DND-41 (cell line): ENCODE results near the gene NFIL3.

Source experiments
- ATAC-seq: fragments of 200-7000 bp; cut with Tn5 transposase; 3 replicates; pipeline ENCODE4 v1.9.1; 2021; ENCODE audit warnings: low read depth; ENCODE audit not compliant: insufficient read depth
- DNase-seq: peaks from one replicate; pipeline ENCODE4 v3.0.0-alpha.2; 2020
- H2AFZ ChIP-seq: 2 replicates; pipeline ENCODE4 v1.6.0; 2012; ENCODE audit warnings: low read depth, low read length
- H3K27ac ChIP-seq: 2 replicates; pipeline ENCODE4 v1.5.1; 2012; ENCODE audit warnings: low read length, inconsistent platforms
- H3K27me3 ChIP-seq: fragments of 200-600 bp; sonication (generic); 2 replicates; pipeline ENCODE4 v1.6.0; 2012; ENCODE audit warnings: low read length, mild to moderate bottlenecking, inconsistent platforms; ENCODE audit not compliant: insufficient read depth, poor library complexity
- H3K36me3 ChIP-seq: 2 replicates; pipeline ENCODE4 v1.5.1; 2012; ENCODE audit warnings: low read length, inconsistent platforms; ENCODE audit not compliant: insufficient read depth
- H3K4me1 ChIP-seq: 2 replicates; pipeline ENCODE4 v1.5.1; 2012; ENCODE audit warnings: mild to moderate bottlenecking, low read length; ENCODE audit not compliant: insufficient read depth
- H3K4me2 ChIP-seq: 2 replicates; pipeline ENCODE4 v1.6.0; 2012; ENCODE audit warnings: mild to moderate bottlenecking, moderate library complexity, low read length, inconsistent platforms; ENCODE audit not compliant: insufficient read depth
- H3K4me3 ChIP-seq, 2 experiments: fragments of 200-600 bp in 1 of 2; shearing (Covaris generic) in 1 of 2; 2 replicates each; pipeline ENCODE4 v1.5.1; 2012 to 2016; ENCODE audit warnings: inconsistent platforms in 2 of 2, low read length in 2 of 2, mild to moderate bottlenecking in 2 of 2, low read depth in 1 of 2, moderate library complexity in 1 of 2
- H3K79me2 ChIP-seq: 2 replicates; pipeline ENCODE4 v1.6.0; 2012; ENCODE audit warnings: low read length, inconsistent platforms; ENCODE audit not compliant: insufficient read depth
- H3K9ac ChIP-seq: 2 replicates; pipeline ENCODE4 v1.6.0; 2012; ENCODE audit warnings: low read depth, mild to moderate bottlenecking, inconsistent platforms, low read length, moderate library complexity
- H3K9me3 ChIP-seq: 2 replicates; pipeline ENCODE4 v1.5.1; 2012; ENCODE audit warnings: low read length, moderate library complexity, mild to moderate bottlenecking, inconsistent platforms; ENCODE audit not compliant: insufficient read depth, severe bottlenecking
- H4K20me1 ChIP-seq: 2 replicates; pipeline ENCODE4 v1.6.0; 2012; ENCODE audit warnings: low read length; ENCODE audit not compliant: insufficient read depth
- EZH2 ChIP-seq: IDR thresholded peaks from 3 replicates; pipeline ENCODE4 v1.6.1; 2012; ENCODE audit warnings: borderline replicate concordance, low read depth, mild to moderate bottlenecking, moderate library complexity, low read length, inconsistent platforms; ENCODE audit not compliant: severe bottlenecking
- TF ChIP-seq, protein P1 (sequence below): IDR thresholded peaks from 2 replicates; pipeline ENCODE4 v1.5.1; 2012; ENCODE audit warnings: borderline replicate concordance, low read length, moderate library complexity, mild to moderate bottlenecking; ENCODE audit not compliant: poor library complexity, severe bottlenecking; ENCODE audit errors: extremely low read depth

The NFIL3 gene

DNA sequence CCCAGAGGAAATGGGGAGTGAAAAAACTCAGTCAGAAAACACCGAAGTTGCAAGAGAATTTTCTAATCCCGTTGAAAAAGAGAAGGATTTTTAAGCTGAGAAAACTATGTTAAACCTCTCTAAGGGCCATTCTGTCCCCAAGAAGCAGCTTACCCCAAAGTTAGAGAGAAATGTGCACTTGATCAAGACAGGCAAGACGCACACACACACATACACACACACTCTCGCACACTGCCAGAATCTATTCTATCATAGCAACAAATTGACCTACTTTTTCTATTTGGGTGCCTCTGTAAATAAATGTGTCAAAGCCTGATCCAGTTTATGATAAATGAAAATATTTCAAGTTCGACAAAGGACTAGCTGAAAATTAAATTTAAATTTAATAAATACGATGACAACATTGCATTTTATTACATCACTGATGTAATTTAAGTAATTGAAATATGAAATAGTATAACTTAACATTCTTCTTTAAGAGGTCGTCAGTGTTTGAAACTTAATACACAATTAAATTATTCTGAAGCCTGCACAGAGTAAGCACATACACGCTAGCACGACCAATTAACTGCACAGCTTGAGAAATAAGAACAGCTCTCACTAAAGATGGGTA lies 5.9 kb downstream of the NFIL3 start:
- no peak for TF ChIP-seq EZH2
- TF ChIP-seq, protein P1, sequence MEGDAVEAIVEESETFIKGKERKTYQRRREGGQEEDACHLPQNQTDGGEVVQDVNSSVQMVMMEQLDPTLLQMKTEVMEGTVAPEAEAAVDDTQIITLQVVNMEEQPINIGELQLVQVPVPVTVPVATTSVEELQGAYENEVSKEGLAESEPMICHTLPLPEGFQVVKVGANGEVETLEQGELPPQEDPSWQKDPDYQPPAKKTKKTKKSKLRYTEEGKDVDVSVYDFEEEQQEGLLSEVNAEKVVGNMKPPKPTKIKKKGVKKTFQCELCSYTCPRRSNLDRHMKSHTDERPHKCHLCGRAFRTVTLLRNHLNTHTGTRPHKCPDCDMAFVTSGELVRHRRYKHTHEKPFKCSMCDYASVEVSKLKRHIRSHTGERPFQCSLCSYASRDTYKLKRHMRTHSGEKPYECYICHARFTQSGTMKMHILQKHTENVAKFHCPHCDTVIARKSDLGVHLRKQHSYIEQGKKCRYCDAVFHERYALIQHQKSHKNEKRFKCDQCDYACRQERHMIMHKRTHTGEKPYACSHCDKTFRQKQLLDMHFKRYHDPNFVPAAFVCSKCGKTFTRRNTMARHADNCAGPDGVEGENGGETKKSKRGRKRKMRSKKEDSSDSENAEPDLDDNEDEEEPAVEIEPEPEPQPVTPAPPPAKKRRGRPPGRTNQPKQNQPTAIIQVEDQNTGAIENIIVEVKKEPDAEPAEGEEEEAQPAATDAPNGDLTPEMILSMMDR = no peak
- no peak overlapping the region for H3K27ac ChIP-seq
- H4K20me1 ChIP-seq = peaks cover 11% of the 10 kb centered on the region; the same call in 1 of the 2 replicates
- no peak overlapping the region for H3K4me3 ChIP-seq
- no peak overlapping the region for H3K4me2 ChIP-seq
- H3K27me3 ChIP-seq = no peaks in the 10 kb centered on the region
- H3K9me3 ChIP-seq = no peaks in the 10 kb centered on the region
- no peak for ATAC-seq
- no peak overlapping the region for H3K9ac ChIP-seq
- peaks cover 10% of the 10 kb centered on the region for H3K4me1 ChIP-seq
- DNase-seq = no peak
- H3K36me3 ChIP-seq = no peaks in the 10 kb centered on the region
- peaks cover 14% of the 10 kb centered on the region; the same call in 1 of the 2 replicates for H3K79me2 ChIP-seq
- H2AFZ ChIP-seq = no peak overlapping the region

DNA sequence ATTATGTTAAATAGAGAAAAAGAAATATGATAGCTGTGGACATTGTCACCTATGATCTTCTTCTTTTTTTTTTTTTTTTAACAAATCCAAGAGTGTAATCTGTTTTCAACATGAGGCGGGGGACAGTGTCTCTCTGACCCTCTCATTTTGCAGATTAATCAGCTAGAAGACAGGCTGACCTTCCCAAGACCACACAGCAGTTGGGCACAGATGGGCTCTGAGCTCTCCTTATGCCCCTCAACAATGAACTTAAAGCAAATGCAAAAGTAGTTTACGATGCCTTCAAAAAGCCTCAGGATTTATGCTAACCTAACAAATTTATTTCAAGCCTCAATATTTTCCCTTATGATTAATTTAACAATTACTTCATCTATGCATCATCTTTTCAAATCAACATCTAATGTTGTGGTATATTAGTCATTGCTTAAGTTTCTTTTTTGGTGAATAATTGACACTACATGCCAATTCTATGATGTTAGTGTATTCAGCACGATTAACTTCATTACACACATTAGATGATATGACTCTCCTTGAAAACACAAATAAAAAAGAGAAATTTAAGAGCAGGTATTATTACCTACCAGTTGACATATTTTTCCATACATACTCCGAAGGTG lies 7.4 kb downstream of the NFIL3 start:
- Histone ChIP-seq H3K27ac (no peak overlapping the region), H3K9ac (no peak overlapping the region), H4K20me1 (peaks cover 4% of the 10 kb centered on the region; the same call in 1 of the 2 replicates), H3K9me3 (no peaks in the 10 kb centered on the region), H3K4me3 (no peak overlapping the region), H3K36me3 (no peaks in the 10 kb centered on the region), H3K79me2 (peaks cover 2% of the 10 kb centered on the region; the same call in 1 of the 2 replicates), H3K27me3 (no peaks in the 10 kb centered on the region), H3K4me1 (no peaks in the 10 kb centered on the region), H3K4me2 (no peak overlapping the region), H2AFZ (no peak overlapping the region)
- no peak for TF ChIP-seq EZH2
- TF ChIP-seq, protein P1 = no peak
- DNase-seq (no peak), ATAC-seq (no peak)

DNA sequence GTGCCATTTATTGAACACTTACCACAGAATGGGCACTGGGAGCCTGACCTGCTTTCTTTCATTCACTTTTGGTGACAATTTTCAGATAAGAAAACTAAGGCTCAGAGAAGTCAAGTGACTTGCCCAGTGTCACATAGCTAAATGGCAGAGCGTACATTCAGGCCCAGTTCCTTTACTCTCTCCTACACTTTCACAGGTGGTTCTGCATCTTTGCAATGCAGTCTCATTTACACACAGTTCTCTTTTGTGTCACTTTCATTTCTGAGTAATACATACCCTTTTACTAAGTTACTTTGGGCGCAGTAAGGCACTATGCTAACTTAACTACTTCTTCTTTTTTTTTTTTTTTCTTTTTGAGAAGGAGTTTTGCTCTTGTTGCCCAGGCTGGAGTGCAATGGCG lies 8.3 kb downstream of the NFIL3 start:
- ATAC-seq = no peak
- no peak overlapping the region for H2AFZ ChIP-seq
- H3K9ac ChIP-seq = no peak overlapping the region
- H3K79me2 ChIP-seq = peaks cover 2% of the 10 kb centered on the region; the same call in 1 of the 2 replicates
- no peak overlapping the region for H3K27ac ChIP-seq
- no peak overlapping the region for H3K4me2 ChIP-seq
- no peaks in the 10 kb centered on the region for H3K27me3 ChIP-seq
- DNase-seq = no peak
- no peaks in the 10 kb centered on the region for H3K9me3 ChIP-seq
- H3K4me3 ChIP-seq = no peak overlapping the region
- no peak for TF ChIP-seq EZH2
- TF ChIP-seq, protein P1 = no peak
- H3K4me1 ChIP-seq = no peaks in the 10 kb centered on the region
- H4K20me1 ChIP-seq = peaks cover under 1% of the 10 kb centered on the region; the same call in 1 of the 2 replicates
- no peaks in the 10 kb centered on the region for H3K36me3 ChIP-seq
